Measurements from ENCODE around the gene TPI1.
"Not testable (repeated sequence)": the region's sequence is repeated elsewhere in the genome, so short reads cannot be mapped to it uniquely, and the experiment has no call there.

The TPI1 gene

GRCh38 chr12:6849427-6849826 is 17.9 kb upstream of the TPI1 start:
- no peak for DNase-seq

DNA sequence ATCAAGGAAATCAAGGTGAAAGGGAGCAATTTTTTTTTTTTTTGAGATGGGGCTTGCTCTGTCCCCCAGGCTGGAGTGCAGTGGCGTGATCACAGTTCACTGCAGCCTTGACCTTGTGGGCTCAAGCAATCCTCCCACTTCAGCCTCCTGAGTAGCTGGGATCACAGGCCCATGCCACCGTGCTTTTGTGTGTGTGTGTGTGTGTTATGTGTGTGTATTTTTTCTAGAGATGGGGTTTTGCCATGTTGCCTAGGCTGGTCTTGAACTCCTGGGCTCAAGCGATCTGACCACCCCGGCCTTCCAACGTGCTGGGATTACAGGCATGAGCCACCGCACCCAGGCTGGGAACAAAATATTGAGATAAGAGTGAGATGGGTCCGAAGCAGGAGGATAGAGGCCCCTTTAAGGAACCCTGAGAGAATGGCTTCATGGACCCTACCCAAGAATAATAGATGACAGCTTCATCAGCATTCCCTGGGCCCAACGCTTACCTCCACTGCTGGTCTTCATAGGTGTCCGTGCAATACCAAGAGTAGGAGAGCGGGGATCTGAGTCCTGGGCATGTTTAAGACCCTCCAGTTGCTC is 17.3 kb upstream of the TPI1 start:
- no peak for DNase-seq

- DNase-seq = no peak
These were observed 16.6 kb upstream of the TPI1 start for GRCh38 chr12:6850796-6851152.

- DNase-seq = peak; percentile 99
These were observed 16.0 kb upstream of the TPI1 start, which contains the start of gene CDCA3 for GRCh38 chr12:6851153-6851920. TSS of gene CDCA3 (minus strand) at chr12:6851286. CDS start at chr12:6850952, 334 bp downstream.

GRCh38 chr12:6851921-6852650 is 15.2 kb upstream of the TPI1 start, which contains the start of gene USP5:
TSS of gene USP5 (plus strand) at chr12:6852150. CDS start at chr12:6852180, 30 bp downstream.
- DNase-seq = peak; percentile 100

DNA sequence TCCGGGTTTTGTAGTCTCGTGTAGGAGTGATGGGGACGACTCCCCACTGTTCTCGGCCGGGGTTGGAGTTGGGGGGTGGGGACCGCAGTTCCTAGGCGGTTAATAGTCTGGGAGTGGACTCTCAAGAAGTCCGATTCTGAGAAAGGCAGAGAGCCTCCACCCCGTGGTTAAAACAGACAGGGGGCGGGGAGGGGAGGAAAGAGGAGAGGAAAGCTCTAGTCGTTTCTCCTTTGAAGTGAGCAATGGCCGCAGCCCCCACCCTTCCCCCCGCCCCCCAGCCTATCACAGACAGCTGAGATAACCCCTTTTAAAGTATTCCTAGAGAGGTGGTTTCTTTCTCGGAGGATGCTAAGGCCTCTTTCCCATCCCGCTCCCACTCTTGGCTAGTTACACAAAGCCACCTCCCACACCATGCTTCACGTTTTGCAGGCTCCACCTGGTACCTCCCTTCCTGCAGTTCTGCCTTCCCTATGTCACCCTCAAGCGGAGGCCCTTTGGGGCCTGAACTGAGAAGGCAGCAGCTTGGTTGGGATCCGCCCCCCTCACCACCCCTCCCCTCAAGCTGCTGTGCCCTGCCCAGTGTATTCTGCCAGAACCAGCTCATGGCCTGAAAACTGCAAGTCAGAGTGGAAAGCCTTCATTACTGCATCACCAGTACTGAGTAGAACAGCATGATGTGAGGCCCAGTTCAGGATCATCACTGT is 14.5 kb upstream of the TPI1 start:
- DNase-seq = peak; percentile 82

DNA sequence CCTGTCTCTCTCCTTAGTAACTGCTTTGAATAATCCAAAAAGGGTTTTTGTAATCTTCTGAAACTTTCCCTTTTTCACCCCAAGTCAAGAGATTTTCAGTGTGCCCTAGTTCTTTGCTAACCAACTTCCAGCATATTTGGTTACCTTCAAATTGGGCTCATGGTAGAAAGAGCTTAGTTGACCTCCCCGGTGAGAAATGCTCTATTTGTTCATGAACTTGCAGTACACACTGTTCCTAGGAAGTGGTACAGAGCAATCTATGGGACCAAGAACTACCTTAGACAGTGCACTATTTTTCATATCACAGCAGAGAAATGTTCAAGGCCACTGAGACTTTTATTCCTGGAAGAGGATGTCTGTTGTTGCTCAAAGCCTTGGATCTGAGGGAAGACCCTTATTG is 13.7 kb upstream of the TPI1 start:
- DNase-seq = no peak

- no peak for DNase-seq
These were observed 13.3 kb upstream of the TPI1 start for GRCh38 chr12:6854036-6854435.

DNA sequence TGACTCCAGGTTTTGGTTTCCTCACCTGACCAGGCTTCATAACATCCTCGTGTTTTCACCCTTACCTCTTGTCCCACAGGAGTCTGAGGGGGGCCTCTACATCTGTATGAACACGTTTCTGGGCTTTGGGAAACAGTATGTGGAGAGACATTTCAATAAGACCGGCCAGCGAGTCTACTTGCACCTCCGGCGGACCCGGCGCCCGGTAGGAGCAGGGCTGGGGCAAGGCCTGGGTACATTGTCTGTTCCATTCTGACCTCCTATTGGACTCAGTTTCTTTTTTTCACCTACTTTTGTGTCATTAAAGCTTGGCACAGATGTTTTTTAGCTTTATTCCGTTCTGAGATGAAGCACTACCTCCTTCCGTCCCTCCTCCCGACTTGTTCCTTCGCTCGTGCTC is 12.0 kb upstream of the TPI1 start:
- DNase-seq = no peak

GRCh38 chr12:6858799-6859198 is 8.5 kb upstream of the TPI1 start:
- no peak for DNase-seq

GRCh38 chr12:6860116-6860515 is 7.2 kb upstream of the TPI1 start:
- DNase-seq = no peak

DNA sequence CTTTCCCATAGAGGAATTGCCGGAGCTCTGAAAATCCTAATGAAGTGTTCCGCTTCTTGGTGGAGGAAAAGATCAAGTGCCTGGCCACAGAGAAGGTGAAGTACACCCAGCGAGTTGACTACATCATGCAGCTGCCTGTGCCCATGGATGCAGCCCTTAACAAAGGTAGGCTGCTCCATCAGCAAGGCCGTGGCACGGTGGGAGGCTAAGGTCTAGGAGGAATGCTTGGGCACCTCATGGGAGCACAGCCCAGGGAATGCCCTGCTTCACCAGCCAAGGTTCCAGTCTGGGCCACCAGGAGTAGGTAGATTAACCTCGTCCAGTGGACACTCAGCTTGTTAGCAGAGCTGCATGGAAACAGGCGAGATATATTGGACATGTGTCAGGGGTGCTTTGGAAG is 6.4 kb upstream of the TPI1 start:
- DNase-seq = no peak

DNA sequence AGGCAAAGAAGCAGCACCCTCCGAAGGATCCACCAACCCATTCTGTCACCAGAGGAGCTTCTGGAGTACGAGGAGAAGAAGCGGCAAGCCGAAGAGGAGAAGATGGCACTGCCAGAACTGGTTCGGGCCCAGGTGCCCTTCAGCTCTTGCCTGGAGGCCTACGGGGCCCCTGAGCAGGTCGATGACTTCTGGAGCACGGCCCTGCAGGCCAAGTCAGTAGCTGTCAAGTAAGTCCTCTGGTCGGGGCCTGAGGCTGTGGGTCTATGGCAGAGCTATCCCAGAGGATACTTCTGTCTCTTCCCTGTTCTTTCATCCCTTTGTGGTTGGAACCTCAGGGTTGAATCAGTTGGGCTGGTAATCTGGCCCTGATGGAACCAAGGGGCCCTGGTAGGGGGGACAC is 5.9 kb upstream of the TPI1 start:
- DNase-seq = no peak

DNA sequence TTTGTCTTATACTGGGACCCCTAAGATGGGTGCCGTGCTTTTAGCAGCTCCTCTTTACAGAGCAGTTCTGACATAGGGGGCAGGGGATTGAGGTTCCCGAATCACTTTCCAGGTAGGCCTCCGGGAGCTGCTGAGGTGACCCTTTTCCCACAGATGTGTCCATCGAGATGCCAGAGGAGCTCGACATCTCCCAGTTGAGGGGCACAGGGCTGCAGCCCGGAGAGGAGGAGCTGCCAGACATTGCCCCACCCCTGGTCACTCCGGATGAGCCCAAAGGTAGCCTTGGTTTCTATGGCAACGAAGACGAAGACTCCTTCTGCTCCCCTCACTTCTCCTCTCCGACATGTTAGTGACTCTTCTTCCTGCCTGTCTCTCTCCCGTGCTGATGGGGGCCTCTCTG is 4.3 kb upstream of the TPI1 start:
- DNase-seq = no peak

DNA sequence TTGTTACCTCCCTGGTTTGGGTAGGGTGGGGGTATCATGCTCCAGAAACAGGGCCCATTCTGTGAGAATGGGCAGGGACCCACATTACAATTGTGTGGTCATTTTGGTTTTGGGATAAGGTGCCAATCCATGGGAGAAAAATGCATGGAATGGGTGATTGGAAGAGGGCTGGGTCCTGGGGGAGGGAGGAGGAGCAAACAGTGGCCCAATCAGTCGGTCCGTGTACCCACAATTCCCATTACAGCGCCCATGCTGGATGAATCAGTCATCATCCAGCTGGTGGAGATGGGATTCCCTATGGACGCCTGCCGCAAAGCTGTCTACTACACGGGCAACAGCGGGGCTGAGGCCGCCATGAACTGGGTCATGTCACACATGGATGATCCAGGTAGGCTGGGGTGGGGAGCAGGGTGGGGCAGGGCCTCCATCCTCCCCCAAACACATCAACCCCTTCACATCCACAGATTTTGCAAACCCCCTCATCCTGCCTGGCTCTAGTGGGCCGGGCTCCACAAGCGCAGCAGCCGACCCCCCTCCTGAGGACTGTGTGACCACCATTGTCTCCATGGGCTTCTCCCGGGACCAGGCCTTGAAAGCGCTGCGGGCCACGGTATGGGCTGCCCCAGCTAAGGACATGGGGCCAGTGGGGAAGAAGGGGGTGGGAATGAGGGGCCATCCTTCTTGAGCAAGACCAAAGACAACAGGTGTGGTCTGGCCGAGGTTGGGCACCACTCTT is 3.6 kb upstream of the TPI1 start:
- no peak for DNase-seq

- not testable (repeated sequence) for DNase-seq
These were observed 2.0 kb upstream of the TPI1 start for GRCh38 chr12:6865307-6865706.

DNA sequence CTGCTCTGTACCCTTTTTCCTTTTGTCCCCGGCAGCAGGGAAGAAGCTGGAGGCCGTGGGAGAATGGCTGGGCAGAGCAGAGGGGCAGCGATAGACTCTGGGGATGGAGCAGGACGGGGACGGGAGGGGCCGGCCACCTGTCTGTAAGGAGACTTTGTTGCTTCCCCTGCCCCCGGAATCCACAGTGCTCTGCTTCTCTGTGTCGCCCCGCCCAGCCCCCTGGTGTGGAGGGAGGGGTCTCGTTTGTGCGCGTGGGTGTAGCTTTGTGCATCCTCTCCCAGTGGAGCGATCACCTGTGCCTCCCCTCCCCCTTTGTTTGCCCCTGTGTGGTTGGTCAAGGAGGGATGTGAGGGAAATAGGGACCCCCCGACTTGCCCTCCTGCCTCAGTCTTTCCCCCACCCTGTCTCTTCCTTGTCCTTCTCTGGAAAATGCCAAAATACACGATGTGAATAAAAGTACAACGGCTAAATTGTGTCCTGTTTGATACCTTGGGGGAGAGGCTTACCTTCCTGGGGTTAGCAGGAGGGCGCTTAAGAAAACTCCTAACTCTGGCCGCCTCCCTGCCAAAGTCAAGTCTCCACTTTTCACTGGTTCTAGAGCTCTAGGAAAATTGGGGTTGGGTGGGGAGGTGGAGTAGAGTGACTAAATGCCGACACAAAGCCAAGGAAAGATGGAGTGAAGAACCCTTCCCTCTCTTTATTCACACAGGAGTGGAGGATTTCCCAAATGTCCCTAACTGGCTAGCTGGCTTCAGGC is 990 bp upstream of the TPI1 start:
- no peak for DNase-seq

- DNase-seq = no peak
These were observed 365 bp upstream of the TPI1 start for GRCh38 chr12:6866920-6867412.

DNA sequence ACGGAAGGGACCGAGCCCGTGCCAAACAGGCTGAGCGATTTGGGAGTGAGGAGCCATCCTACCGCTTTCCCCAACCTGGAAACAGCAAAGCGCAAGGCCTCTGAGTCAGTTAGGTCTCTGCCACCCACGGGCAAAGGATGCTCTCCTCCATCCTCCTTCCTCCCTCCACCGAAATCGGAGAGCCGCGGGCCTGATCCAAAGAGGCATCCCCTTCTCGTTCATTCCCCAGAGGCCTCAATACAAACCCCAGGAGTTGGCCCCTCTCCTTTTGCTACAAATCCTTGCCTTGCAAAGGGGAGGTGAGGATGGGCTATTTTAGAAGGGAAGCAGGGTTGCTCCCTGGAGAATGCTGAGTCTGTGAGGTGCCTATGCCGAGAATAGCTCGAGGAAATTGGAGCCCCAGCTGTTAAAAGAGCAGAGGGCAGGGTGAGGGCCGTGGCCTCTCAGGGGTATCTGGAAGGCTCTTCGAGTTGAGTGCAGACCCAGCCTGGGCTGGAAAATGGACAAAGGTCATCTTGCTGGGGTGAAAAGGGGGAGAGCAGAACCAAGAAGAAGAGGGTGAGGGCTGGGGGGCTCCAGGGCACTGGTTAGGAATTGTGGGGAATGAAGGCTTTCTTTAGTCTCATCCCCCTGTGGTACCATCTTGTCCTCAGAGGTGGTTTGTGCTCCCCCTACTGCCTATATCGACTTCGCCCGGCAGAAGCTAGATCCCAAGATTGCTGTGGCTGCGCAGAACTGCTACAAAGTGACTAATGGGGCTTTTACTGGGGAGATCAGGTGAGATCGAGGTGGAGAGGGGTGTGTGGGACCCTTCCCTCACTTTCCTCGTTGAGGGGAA is 1.1 kb downstream of the TPI1 start:
- DNase-seq = no peak

Measured in NCI-H1694 treated with DMSO at 0.1 percent for 48 hours (cell line).